ENCODE data around the gene EBNA1BP2. TPM values are rescaled to one million over a fixed set of nuclear protein-coding genes. Genes with fewer than 3 reads are reported as not detected.
"Not testable (repeated sequence)": the region's sequence is repeated elsewhere in the genome, so short reads cannot be mapped to it uniquely, and the experiment has no call there.

The EBNA1BP2 gene
- total RNA-seq, 2 donors from 2014 or later = 28.4 to 34.0 TPM

DNA sequence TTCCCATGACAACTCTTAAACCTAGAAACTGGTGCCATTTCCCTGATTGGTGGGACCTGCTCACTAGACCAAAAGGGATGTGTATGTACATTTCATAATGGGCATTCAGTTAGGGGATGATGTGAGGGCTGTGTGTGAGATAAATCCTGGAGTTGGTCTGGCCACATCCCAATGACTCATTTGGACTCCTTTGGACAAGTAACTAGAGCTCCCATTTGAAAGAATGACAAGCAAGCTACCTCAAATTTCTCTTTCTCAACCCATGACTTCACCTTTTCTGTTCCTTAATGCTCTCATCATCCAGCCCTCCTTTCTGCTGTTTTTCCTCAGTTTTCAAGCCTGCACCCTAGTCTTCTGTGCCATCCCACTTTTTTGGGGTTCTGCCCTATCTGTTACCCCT is 27.9 kb downstream of the EBNA1BP2 start:
- H3K27ac ChIP-seq = no peak overlapping the region
- no peaks in the 10 kb centered on the region for H3K36me3 ChIP-seq
- H3K9me3 ChIP-seq = peaks cover 0 to 13% of the 10 kb centered on the region in 2 donors
- H3K4me3 ChIP-seq = no peak overlapping the region
- DNase-seq (ENCODE audit: low spot score) = no peak
- peaks cover 0 to 3% of the 10 kb centered on the region in 2 donors for H3K27me3 ChIP-seq
- TF ChIP-seq, protein P1, sequence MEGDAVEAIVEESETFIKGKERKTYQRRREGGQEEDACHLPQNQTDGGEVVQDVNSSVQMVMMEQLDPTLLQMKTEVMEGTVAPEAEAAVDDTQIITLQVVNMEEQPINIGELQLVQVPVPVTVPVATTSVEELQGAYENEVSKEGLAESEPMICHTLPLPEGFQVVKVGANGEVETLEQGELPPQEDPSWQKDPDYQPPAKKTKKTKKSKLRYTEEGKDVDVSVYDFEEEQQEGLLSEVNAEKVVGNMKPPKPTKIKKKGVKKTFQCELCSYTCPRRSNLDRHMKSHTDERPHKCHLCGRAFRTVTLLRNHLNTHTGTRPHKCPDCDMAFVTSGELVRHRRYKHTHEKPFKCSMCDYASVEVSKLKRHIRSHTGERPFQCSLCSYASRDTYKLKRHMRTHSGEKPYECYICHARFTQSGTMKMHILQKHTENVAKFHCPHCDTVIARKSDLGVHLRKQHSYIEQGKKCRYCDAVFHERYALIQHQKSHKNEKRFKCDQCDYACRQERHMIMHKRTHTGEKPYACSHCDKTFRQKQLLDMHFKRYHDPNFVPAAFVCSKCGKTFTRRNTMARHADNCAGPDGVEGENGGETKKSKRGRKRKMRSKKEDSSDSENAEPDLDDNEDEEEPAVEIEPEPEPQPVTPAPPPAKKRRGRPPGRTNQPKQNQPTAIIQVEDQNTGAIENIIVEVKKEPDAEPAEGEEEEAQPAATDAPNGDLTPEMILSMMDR (IDR thresholded peaks at IDR 0.05) = no peak
- peaks cover 0 to 14% of the 10 kb centered on the region in 2 donors for H3K4me1 ChIP-seq

DNA sequence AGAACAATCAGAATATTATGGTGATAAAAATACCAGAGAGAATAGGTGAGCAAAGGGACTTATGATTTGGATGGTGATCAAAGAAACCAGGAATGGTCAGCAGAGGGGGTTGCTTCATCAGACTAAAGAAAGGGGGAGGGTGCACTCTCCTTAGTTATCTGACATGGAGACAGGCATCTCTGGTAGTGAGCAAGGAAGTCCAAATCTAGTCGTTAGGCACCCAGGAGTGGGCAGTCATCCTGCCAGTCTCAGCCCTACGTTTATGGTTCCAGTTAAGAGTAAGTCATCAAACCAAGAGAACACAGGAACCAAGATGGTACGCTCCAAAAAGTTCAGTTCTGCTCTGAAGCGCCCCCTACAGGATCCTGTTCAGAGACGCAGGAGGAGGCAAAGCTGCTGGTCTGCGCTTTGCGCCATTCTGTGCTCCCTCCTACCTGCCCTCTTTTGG is 28.6 kb downstream of the EBNA1BP2 start:
- H3K4me3 ChIP-seq = no peak overlapping the region
- peaks cover 0 to 13% of the 10 kb centered on the region in 2 donors for H3K9me3 ChIP-seq
- no peak for DNase-seq (ENCODE audit: low spot score)
- no peaks in the 10 kb centered on the region for H3K36me3 ChIP-seq
- no peak overlapping the region for H3K27ac ChIP-seq
- peaks cover 0 to 3% of the 10 kb centered on the region in 2 donors for H3K27me3 ChIP-seq
- H3K4me1 ChIP-seq = peaks cover 0 to 12% of the 10 kb centered on the region in 2 donors
- TF ChIP-seq, protein P1 (IDR thresholded peaks at IDR 0.05) = no peak

DNA sequence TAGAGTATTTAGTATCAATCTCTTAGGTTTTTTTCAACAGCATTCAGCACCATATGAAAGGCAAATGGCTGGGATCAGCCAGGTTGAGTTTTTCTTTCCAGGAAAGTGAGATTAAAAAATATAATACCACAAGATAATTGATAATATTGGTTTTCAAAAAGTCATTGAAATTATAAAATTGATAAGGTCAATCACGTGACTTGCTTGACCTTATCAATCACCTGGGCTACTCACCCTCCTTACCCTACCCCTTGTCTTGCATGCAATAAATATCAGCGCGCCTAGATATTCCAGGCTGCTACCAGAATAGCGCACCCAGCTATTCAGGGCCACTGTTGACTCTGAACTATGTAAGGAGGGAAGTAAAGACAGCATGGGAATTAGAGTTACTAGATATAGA is 31.5 kb downstream of the EBNA1BP2 start:
- peaks cover 0 to 3% of the 10 kb centered on the region in 2 donors for H3K27me3 ChIP-seq
- no peak overlapping the region for H3K27ac ChIP-seq
- H3K36me3 ChIP-seq = no peaks in the 10 kb centered on the region
- no peaks in the 10 kb centered on the region for H3K4me1 ChIP-seq
- H3K4me3 ChIP-seq = no peak overlapping the region
- peaks cover 0 to 13% of the 10 kb centered on the region in 2 donors for H3K9me3 ChIP-seq
- no peak for DNase-seq (ENCODE audit: low spot score)
- TF ChIP-seq, protein P1 (IDR thresholded peaks at IDR 0.05) = no peak

DNA sequence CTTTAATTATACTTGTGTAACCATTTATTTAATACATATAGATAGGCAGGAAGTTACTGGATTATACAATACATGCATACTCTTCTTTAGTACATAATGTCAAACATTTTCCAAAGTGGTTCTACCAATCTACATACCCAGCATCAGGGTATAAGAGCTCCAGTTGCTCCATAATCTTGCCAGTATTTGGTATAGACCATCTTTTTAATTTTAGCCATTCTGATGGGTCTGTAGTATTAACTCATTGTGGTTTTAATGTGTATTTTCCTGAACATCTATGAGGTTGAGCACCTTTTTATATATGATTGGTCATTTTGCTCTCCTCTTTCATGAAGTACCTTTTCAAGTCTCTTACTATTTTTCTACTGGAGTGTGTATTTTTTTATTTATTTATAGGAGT is 32.1 kb downstream of the EBNA1BP2 start:
- no peak overlapping the region for H3K4me3 ChIP-seq
- H3K27ac ChIP-seq = no peak overlapping the region
- H3K27me3 ChIP-seq = peaks cover 0 to 3% of the 10 kb centered on the region in 2 donors
- TF ChIP-seq, protein P1 (IDR thresholded peaks at IDR 0.05) = no peak
- no peaks in the 10 kb centered on the region for H3K36me3 ChIP-seq
- peaks cover 0 to 13% of the 10 kb centered on the region in 2 donors for H3K9me3 ChIP-seq
- H3K4me1 ChIP-seq = no peaks in the 10 kb centered on the region
- no peak for DNase-seq (ENCODE audit: low spot score)

DNA sequence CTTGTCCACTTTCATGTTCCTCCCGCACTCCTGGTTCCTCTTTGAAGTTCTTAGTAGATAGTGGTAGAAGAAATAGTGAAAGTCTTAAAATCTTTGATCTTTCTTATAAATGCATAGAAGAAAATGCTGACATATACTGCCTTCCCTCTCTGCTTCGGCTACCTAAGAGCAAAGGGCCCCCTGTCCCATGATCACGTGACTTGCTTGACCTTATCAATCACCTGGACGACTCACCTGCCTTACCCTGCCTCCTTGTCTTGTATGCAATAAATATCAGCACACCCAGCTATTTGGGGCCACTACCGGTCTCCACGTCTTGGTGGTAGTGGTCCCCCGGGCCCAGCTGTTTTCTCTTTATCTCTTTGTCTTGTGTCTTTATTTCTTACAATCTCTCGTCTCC is 32.8 kb downstream of the EBNA1BP2 start:
- H3K4me3 ChIP-seq; DNase-seq (ENCODE audit: low spot score); H3K27ac ChIP-seq; H3K36me3 ChIP-seq; H3K27me3 ChIP-seq; H3K4me1 ChIP-seq: not testable (repeated sequence)
- H3K9me3 ChIP-seq = peaks cover 0 to 13% of the 10 kb centered on the region in 2 donors

DNA sequence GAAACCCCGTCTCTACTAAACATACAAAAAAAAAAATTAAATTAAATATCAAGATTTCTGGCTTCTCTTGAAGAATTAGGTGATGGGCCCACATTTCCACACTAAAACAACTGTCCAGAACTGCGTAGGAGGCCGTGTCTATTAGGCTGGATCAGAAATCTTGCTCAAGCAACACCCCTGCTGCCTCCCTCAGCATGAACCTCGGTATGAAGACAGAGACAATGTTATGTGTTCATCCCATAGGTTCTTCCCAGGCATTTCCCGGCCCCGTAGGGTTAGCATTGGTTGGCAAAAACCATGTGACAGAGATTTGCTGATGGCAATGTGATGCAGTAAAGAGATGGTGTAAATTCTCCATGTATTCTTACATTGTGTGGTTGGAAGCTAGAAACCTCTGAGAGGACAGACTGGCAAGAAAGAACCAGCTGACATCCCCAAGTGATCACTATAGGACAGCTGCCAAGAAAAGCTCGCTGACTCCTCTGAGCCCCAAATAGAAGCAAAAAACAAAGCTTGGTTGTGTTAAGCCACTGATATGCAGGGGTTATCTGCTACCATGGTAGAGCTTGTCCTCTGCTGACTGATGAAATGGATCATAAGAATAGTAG is 34.5 kb downstream of the EBNA1BP2 start:
- no peak overlapping the region for H3K4me3 ChIP-seq
- no peaks in the 10 kb centered on the region for H3K4me1 ChIP-seq
- H3K36me3 ChIP-seq = no peaks in the 10 kb centered on the region
- no peak for DNase-seq (ENCODE audit: low spot score)
- TF ChIP-seq, protein P1 (IDR thresholded peaks at IDR 0.05) = no peak
- peak overlapping the region in 1 of 2 donors; percentile 62 for H3K27ac ChIP-seq
- no peaks in the 10 kb centered on the region for H3K27me3 ChIP-seq
- peaks cover 0 to 13% of the 10 kb centered on the region in 2 donors for H3K9me3 ChIP-seq
